ENCODE data around the gene TBC1D22A.

GRCh38 chr22:46779651-46780050 is 17.2 kb downstream of the TBC1D22A start:
- TF ChIP-seq CTCF (IDR thresholded peaks at IDR 0.05) (no peak), POLR2A (IDR thresholded peaks at IDR 0.05) (no peak)
